ENCODE measurements around the gene RAB9A. TPM values are rescaled to one million over a fixed set of nuclear protein-coding genes. Genes with fewer than 3 reads are reported as not detected.

The RAB9A gene
- total RNA-seq, 1 donor from 2014 or later: 15.0 TPM

DNA sequence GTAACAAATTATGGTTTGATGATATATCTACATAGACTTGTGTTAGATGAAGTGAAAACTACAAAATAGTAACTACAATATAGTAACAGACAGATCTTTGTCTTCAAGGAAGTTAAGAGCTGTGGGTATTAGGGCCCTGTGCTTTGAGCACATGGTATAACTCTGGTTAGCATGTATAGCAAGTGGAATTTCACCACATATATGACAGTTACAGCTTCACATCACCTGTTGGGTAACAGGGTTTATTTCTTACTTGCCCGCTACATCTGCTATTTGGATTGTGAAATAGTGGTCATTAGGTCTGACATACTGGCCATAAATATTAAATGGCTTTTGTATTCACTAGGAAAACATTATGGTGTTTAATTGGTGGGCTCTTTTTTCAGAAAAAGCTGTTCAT lies 65.8 kb downstream of the RAB9A start:
- Histone ChIP-seq H3K4me3 (no peak overlapping the region), H3K36me3 (peaks cover 0 to 22% of the 10 kb centered on the region in 2 donors), H3K9me3 (no peaks in the 10 kb centered on the region), H3K4me1 (no peaks in the 10 kb centered on the region), H3K27me3 (no peaks in the 10 kb centered on the region), H3K27ac (no peak overlapping the region)
- no peak for TF ChIP-seq POLR2AphosphoS5 (IDR thresholded peaks at IDR 0.05; ENCODE audit: insufficient read depth in 1 of 2, low read depth in 1 of 2)
- intact Hi-C loops (cut with DNase I): loop anchor here (5.0 kb wide), 1 partner anchor 278 kb away; no protein-coding TSS in a partner anchor
- no peak for DNase-seq (ENCODE audit: extremely low spot score in 2 of 2)

DNA sequence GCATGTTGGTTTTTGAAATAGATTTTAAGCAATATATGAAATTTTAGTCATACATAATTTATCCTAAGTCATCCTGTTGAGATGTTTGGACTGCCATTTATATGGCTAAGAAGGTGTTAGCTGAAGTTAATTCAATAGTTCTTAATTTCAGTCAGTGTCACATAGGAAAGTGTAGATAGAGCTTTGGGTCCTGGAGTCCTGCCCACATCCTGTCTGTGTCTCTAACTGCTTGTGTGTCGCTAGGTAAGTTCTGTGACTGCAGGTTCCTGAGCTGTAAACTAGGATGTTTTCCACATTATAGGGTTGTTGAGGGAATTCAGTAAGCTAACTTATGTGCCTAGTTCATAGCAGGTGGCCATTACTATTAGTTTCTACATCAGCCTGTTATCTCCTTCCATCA lies 66.3 kb downstream of the RAB9A start:
- TF ChIP-seq, protein P1, sequence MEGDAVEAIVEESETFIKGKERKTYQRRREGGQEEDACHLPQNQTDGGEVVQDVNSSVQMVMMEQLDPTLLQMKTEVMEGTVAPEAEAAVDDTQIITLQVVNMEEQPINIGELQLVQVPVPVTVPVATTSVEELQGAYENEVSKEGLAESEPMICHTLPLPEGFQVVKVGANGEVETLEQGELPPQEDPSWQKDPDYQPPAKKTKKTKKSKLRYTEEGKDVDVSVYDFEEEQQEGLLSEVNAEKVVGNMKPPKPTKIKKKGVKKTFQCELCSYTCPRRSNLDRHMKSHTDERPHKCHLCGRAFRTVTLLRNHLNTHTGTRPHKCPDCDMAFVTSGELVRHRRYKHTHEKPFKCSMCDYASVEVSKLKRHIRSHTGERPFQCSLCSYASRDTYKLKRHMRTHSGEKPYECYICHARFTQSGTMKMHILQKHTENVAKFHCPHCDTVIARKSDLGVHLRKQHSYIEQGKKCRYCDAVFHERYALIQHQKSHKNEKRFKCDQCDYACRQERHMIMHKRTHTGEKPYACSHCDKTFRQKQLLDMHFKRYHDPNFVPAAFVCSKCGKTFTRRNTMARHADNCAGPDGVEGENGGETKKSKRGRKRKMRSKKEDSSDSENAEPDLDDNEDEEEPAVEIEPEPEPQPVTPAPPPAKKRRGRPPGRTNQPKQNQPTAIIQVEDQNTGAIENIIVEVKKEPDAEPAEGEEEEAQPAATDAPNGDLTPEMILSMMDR (IDR thresholded peaks at IDR 0.05): no peak
- TF ChIP-seq POLR2AphosphoS5 (IDR thresholded peaks at IDR 0.05; ENCODE audit: insufficient read depth in 1 of 2, low read depth in 1 of 2): no peak
- TF ChIP-seq POLR2A (IDR thresholded peaks at IDR 0.05): no peak

DNA sequence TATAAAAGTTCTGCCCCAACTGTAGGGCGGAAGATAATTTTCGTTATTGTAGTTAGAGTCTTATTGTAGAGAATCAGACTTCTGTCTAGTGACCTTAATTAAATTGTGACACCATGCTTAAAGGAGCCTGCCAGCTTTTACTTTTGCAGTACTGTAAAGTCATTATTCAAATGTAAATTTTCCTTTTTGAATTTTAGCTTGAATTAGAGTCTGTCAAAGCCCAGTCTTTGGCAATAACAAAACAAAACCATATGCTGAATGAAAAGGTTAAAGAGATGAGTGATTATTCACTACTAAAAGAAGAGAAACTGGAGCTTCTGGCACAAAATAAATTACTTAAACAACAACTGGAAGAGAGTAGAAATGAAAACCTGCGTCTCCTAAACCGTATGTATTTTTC lies 67.5 kb downstream of the RAB9A start:
- Histone ChIP-seq H3K36me3 (peaks cover 0 to 35% of the 10 kb centered on the region in 2 donors), H3K9me3 (no peaks in the 10 kb centered on the region), H3K4me1 (no peaks in the 10 kb centered on the region), H3K27me3 (no peaks in the 10 kb centered on the region), H3K4me3 (no peak overlapping the region), H3K27ac (no peak overlapping the region)
- intact Hi-C loops (cut with DNase I): no loop called here
- DNase-seq (ENCODE audit: extremely low spot score in 2 of 2): no peak
- no peak for TF ChIP-seq POLR2AphosphoS5 (IDR thresholded peaks at IDR 0.05; ENCODE audit: insufficient read depth in 1 of 2, low read depth in 1 of 2)
- TF ChIP-seq, protein P1 (IDR thresholded peaks at IDR 0.05): no peak
- no peak for TF ChIP-seq POLR2A (IDR thresholded peaks at IDR 0.05)

More for the DNA sequence above, 66.3 kb downstream of the RAB9A start:
- Histone ChIP-seq H3K27ac (no peak overlapping the region), H3K4me1 (no peaks in the 10 kb centered on the region), H3K36me3 (peaks cover 0 to 27% of the 10 kb centered on the region in 2 donors), H3K9me3 (no peaks in the 10 kb centered on the region), H3K4me3 (no peak overlapping the region), H3K27me3 (no peaks in the 10 kb centered on the region)
- DNase-seq (ENCODE audit: extremely low spot score in 2 of 2): no peak
- intact Hi-C loops (cut with DNase I): no loop called here

DNA sequence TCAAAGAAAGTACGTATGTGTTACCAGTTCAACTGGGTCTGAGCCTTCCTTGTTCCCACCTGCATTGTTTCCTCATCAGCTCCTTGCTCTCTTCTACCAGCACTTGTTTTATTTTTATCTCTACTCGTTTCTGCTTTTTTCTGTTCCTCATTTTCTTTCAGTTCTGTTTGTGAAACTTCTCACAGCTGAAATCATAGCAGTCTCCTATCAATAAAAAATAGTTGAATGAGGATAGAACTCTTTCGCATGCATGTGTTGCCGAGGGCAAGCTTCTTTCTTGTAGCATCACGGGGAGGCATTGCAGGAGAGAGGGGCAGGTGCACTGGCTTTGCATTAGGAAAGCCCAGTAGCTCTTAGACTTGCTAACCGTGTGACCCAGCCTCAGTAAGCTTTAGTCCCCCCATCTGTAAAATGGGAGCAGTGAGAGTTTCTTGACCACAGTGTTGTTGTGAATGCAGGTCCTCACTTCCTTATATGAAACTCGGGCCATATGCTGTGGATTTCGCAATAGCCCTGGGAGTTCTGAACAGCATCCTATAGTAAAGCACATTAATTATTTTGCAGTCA lies 70.3 kb downstream of the RAB9A start:
- Histone ChIP-seq H3K36me3 (peaks cover 0 to 43% of the 10 kb centered on the region in 2 donors), H3K9me3 (no peaks in the 10 kb centered on the region)
- intact Hi-C loops (cut with DNase I): no loop called here

More for the DNA sequence above, 70.3 kb downstream of the RAB9A start:
- Histone ChIP-seq H3K27me3 (no peaks in the 10 kb centered on the region), H3K4me1 (peaks cover 7% of the 10 kb centered on the region), H3K27ac (no peak overlapping the region), H3K4me3 (no peak overlapping the region)
- TF ChIP-seq POLR2A (IDR thresholded peaks at IDR 0.05) (no peak), POLR2AphosphoS5 (IDR thresholded peaks at IDR 0.05; ENCODE audit: insufficient read depth in 1 of 2, low read depth in 1 of 2) (no peak)
- TF ChIP-seq, protein P1 (IDR thresholded peaks at IDR 0.05): no peak
- no peak for DNase-seq (ENCODE audit: extremely low spot score in 2 of 2)

Other genes starting within 250 kb of the RAB9A start
- gene EGFL6, start 119.5 kb upstream of the RAB9A start, total RNA-seq: 0.98 TPM
- 3.2 TPM for gene TCEANC, start 36.0 kb upstream of the RAB9A start, total RNA-seq
- 14.2 TPM for gene TRAPPC2, start 45.5 kb downstream of the RAB9A start, total RNA-seq
- gene OFD1, start 45.6 kb downstream of the RAB9A start, total RNA-seq: 49.1 TPM
- 15.7 TPM for gene GPM6B, start 128.0 kb downstream of the RAB9A start, total RNA-seq